Retinal pigment epithelial cell (primary cell): ENCODE results near the gene C20orf96.

Source experiments
- DNase-seq: peaks from one replicate; pipeline ENCODE4 v3.0.0-alpha.2; 2010; ENCODE audit warnings: low read depth
- H3K4me3 ChIP-seq: 2 replicates; pipeline ENCODE4 v1.5.1; 2011; ENCODE audit warnings: mild to moderate bottlenecking, low read length, control low read depth, moderate library complexity
- CTCF ChIP-seq: conservative IDR thresholded peaks from 2 replicates; pipeline ENCODE4 v1.5.1; 2011; ENCODE audit warnings: low read depth, low read length, control low read depth, inconsistent platforms

C20orf96 gene

GRCh38 chr20:271069-271468 is 19.5 kb downstream of the C20orf96 start:
- no peak for TF ChIP-seq CTCF
- no peak overlapping the region for H3K4me3 ChIP-seq
- no peak for DNase-seq

DNA sequence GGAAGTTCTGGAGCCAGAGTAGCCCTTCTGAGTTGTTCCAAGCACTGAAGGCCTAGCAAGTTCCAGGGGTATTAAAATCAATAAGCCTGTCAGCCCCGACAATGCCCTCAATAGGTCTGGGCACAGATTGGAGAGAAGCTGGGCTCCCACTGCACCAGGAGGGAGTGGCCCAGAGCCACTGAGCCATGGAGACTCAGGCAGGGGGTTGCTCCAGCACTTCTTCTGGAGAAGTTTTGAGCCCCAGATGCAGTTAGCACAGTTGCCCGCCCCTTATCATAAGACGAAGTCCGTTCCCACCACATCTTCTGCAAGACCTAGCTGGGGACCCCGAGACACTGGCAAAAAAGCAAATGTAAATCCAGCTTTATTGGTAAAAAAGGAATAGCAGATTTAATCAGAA is 20.0 kb downstream of the C20orf96 start:
- no peak for TF ChIP-seq CTCF
- DNase-seq, result no peak
- no peak overlapping the region for H3K4me3 ChIP-seq

DNA sequence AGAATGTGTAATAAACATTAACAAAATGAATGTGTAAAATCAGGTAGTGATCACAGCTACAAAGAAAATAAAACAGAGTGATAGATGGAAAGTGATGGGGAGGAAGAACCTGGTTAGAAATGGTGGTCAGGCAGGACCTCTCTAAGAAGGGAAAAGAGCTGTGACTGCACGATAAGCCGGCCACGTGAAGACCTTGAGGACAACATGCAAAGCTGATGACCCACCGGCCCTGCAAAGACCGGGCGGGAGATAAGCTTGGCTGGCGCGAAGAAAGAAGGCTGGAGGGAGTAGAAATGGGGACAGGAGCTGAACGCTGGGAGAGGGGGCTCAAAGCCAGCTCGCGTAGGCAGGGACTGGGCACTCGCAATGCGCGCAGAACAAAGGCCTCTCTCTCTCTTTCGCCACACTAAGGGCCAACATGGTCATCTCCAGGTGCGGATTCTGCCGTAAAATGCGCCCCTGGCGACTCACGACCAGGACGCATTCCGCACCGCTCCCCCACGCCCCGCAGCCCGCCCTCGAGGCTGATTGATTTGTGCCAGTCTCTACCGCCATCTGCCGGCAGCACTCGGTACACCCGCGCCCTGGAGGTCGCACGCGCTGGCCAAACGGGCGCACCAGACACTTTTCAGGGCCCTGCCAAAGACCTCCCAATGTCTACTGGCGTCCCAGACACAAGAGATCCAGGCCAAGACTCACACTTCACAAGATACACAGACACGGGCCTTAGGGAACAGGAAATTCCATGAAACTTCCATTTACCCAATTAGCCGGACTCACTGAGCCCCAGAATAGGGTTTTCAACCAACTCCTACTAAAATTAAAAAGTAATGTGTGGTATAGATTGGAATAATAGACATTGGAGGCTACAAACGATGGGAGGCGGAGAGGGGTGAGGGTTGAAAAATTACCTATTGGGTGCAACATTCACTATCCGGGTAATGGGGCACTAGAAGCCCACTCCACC is 23.7 kb downstream of the C20orf96 start:
- peak; percentile 90 for TF ChIP-seq CTCF
- no peak for DNase-seq
- H3K4me3 ChIP-seq, result peak overlapping the region; percentile 62

- no peak for TF ChIP-seq CTCF
- no peak for DNase-seq
- H3K4me3 ChIP-seq, result no peak overlapping the region
Observed at GRCh38 chr20:263701-264100, 26.8 kb downstream of the C20orf96 start.

DNA sequence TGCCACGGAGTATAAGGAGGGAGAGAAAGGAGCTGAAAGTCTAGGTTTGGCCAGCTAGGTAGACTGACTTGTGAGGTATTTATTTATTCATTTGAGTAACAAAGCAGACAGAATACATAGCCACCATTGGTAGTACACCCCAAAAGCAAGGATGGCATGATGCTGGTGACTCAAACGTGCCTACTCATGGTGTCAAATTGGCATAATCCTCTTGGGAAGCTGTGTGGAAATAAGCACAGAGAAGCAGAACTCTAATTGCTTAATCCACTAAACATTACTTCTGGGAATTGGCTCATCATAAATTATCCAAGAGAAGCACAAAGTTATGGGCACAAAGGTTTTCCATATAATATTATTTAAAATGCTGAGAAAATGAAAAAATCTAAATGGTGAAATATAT is 30.6 kb downstream of the C20orf96 start:
- no peak for TF ChIP-seq CTCF
- DNase-seq, result no peak
- H3K4me3 ChIP-seq, result no peak overlapping the region

DNA sequence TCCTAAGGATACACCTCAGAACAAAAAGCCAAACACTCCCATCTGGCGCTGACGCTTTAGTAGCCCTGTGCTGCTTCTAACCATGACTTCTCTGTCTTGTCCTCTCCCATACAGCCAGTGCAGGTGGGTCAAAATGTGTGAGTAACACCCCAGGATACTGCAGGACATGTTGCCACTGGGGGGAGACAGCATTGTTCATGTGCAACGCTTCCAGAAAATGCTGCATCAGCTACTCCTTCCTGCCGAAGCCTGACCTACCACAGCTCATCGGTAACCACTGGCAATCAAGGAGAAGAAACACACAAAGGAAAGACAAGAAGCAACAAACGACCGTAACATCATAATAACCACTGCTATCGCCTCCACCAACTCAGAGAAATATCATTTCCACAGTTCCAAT is 31.6 kb downstream of the C20orf96 start:
- TF ChIP-seq CTCF, result peak; percentile 27
- no peak overlapping the region for H3K4me3 ChIP-seq
- no peak for DNase-seq
